ENCODE measurements around the gene SLC24A3. TPM values are rescaled to one million over a fixed set of nuclear protein-coding genes. Genes with fewer than 3 reads are reported as not detected.

The SLC24A3 gene
- total RNA-seq, 4 donors from 2014 or later = 1.6 to 38.8 (median 3.7) TPM

- no peaks in the 10 kb centered on the region for H3K27me3 ChIP-seq
- no peaks in the 10 kb centered on the region for H3K4me1 ChIP-seq
- H3K9me3 ChIP-seq = no peaks in the 10 kb centered on the region
- no peak for TF ChIP-seq POLR2A (IDR thresholded peaks at IDR 0.05)
- H3K27ac ChIP-seq = no peak overlapping the region
- DNase-seq = no peak
- no peaks in the 10 kb centered on the region for H3K36me3 ChIP-seq
- no peak overlapping the region for H3K4me3 ChIP-seq
These were observed 77.0 kb downstream of the SLC24A3 start for GRCh38 chr20:19289451-19289850.

- TF ChIP-seq, protein P1, sequence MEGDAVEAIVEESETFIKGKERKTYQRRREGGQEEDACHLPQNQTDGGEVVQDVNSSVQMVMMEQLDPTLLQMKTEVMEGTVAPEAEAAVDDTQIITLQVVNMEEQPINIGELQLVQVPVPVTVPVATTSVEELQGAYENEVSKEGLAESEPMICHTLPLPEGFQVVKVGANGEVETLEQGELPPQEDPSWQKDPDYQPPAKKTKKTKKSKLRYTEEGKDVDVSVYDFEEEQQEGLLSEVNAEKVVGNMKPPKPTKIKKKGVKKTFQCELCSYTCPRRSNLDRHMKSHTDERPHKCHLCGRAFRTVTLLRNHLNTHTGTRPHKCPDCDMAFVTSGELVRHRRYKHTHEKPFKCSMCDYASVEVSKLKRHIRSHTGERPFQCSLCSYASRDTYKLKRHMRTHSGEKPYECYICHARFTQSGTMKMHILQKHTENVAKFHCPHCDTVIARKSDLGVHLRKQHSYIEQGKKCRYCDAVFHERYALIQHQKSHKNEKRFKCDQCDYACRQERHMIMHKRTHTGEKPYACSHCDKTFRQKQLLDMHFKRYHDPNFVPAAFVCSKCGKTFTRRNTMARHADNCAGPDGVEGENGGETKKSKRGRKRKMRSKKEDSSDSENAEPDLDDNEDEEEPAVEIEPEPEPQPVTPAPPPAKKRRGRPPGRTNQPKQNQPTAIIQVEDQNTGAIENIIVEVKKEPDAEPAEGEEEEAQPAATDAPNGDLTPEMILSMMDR (IDR thresholded peaks at IDR 0.05) = no peak
- no peak for TF ChIP-seq POLR2A (IDR thresholded peaks at IDR 0.05)
These were observed 78.8 kb downstream of the SLC24A3 start for GRCh38 chr20:19291024-19291817.

GRCh38 chr20:19291818-19292132 lies 79.3 kb downstream of the SLC24A3 start:
- no peak overlapping the region for H3K27ac ChIP-seq
- no peak for DNase-seq
- no peaks in the 10 kb centered on the region for H3K27me3 ChIP-seq
- TF ChIP-seq, protein P1 (IDR thresholded peaks at IDR 0.05) = no peak
- no peak for TF ChIP-seq POLR2A (IDR thresholded peaks at IDR 0.05)
- H3K4me1 ChIP-seq = no peaks in the 10 kb centered on the region
- H3K36me3 ChIP-seq = no peaks in the 10 kb centered on the region
- no peak overlapping the region for H3K4me3 ChIP-seq
- H3K9me3 ChIP-seq = no peaks in the 10 kb centered on the region

More at GRCh38 chr20:19291024-19291817, 78.8 kb downstream of the SLC24A3 start:
- Histone ChIP-seq H3K4me1 (no peaks in the 10 kb centered on the region), H3K9me3 (no peaks in the 10 kb centered on the region), H3K27ac (no peak overlapping the region), H3K36me3 (no peaks in the 10 kb centered on the region), H3K4me3 (no peak overlapping the region), H3K27me3 (no peaks in the 10 kb centered on the region)
- no peak for DNase-seq

DNA sequence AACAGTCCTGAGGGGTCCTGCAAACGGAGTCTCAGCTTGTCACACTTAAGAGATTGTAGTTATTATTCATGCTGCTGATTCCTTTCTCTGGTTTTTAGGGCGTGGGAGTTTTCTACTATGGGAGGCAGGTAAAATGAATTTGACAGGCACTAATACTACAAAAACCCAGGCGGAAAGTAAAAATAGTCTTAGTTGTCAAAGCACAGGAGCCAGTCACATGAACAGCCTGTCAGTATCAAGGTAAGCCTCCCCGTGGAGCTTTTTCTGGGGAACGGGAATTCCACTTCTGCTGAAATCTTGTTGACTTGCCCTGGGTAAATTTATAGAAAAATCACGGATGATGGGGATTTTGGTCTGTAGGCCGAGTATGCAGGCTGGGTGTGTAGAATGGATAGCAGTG lies 79.8 kb downstream of the SLC24A3 start:
- Histone ChIP-seq H3K9me3 (no peaks in the 10 kb centered on the region), H3K27me3 (no peaks in the 10 kb centered on the region), H3K4me1 (no peaks in the 10 kb centered on the region), H3K4me3 (no peak overlapping the region), H3K27ac (no peak overlapping the region), H3K36me3 (no peaks in the 10 kb centered on the region)
- TF ChIP-seq POLR2A (IDR thresholded peaks at IDR 0.05) = no peak
- TF ChIP-seq, protein P1 (IDR thresholded peaks at IDR 0.05) = no peak
- DNase-seq = no peak

DNA sequence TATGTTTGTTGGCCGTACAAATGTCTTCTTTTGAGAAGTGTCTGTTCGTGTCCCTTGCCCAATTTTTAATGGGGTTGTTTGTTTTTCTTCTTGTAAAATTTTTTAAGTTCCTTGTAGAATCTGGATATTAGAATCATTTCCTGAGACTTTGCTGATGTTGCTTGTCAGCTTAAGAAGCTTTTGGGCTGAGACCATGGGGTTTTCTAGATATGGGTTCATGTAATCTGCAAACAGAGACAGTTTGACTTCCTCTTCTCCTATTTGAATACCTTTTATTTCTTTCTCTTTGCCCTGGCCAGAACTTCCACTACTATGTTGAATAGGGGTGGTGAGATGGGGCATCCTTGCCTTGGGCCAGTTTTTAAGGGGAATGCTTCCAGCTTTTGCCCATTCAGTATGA lies 82.6 kb downstream of the SLC24A3 start:
- Histone ChIP-seq H3K27ac (no peak overlapping the region), H3K27me3 (no peaks in the 10 kb centered on the region), H3K9me3 (no peaks in the 10 kb centered on the region), H3K4me1 (no peaks in the 10 kb centered on the region), H3K36me3 (no peaks in the 10 kb centered on the region), H3K4me3 (no peak overlapping the region)
- TF ChIP-seq, protein P1 (IDR thresholded peaks at IDR 0.05) = no peak
- no peak for TF ChIP-seq POLR2A (IDR thresholded peaks at IDR 0.05)
- no peak for DNase-seq

GRCh38 chr20:19298652-19299051 lies 86.2 kb downstream of the SLC24A3 start:
- Histone ChIP-seq H3K27ac (no peak overlapping the region), H3K4me1 (no peaks in the 10 kb centered on the region), H3K27me3 (no peaks in the 10 kb centered on the region), H3K9me3 (no peaks in the 10 kb centered on the region), H3K4me3 (no peak overlapping the region), H3K36me3 (no peaks in the 10 kb centered on the region)
- no peak for DNase-seq
- TF ChIP-seq, protein P1 (IDR thresholded peaks at IDR 0.05) = no peak
- no peak for TF ChIP-seq POLR2A (IDR thresholded peaks at IDR 0.05)
